Keratinocyte (primary cell): ENCODE results near the gene MICAL2. TPM values are rescaled to one million over a fixed set of nuclear protein-coding genes. Genes with fewer than 3 reads are reported as not detected.

Experiments
- DNase-seq: peaks from one replicate; pipeline ENCODE4 v3.0.0-alpha.2; 2011; ENCODE audit warnings: low read depth, missing footprints, low spot score
- FAIRE-seq: peaks from 2 replicates; lab custom pipeline; 2011; peaks lifted over from hg19 to GRCh38; lab: Jason Lieb, UNC
- H2AFZ ChIP-seq: 2 replicates; pipeline ENCODE4 v1.6.0; 2012; ENCODE audit warnings: low read length, control low read depth, inconsistent platforms; ENCODE audit not compliant: control insufficient read depth
- H3K27ac ChIP-seq: 2 replicates; pipeline ENCODE4 v1.5.1; 2011; ENCODE audit warnings: low read length; ENCODE audit not compliant: control insufficient read depth, insufficient read depth
- H3K27me3 ChIP-seq: 3 replicates; pipeline ENCODE4 v1.6.0; 2011; ENCODE audit warnings: low read length; ENCODE audit not compliant: control insufficient read depth, insufficient read depth; ENCODE audit errors: extremely low read depth
- H3K36me3 ChIP-seq, 2 experiments: 2 replicates in 1 of 2; 3 replicates in 1 of 2; pipeline ENCODE4 v1.5.1; 2011; ENCODE audit warnings: low read length in 2 of 2, mild to moderate bottlenecking in 1 of 2; ENCODE audit not compliant: control insufficient read depth in 2 of 2, insufficient read depth in 2 of 2; ENCODE audit errors: extremely low read depth in 1 of 2
- H3K4me1 ChIP-seq: 3 replicates; pipeline ENCODE4 v1.5.1; 2011; ENCODE audit warnings: low read length; ENCODE audit not compliant: control insufficient read depth, insufficient read depth; ENCODE audit errors: extremely low read depth
- H3K4me2 ChIP-seq: 3 replicates; pipeline ENCODE4 v1.6.0; 2011; ENCODE audit warnings: low read depth, low read length; ENCODE audit not compliant: control insufficient read depth, insufficient read depth; ENCODE audit errors: extremely low read depth
- H3K4me3 ChIP-seq, 3 experiments: fragments of 200-600 bp in 1 of 3; sonication (generic) in 1 of 3; 2 replicates in 2 of 3; 3 replicates in 1 of 3; pipeline ENCODE4 v1.5.1; 2011 to 2016; ENCODE audit warnings: low read length in 3 of 3, mild to moderate bottlenecking in 3 of 3, control low read depth in 2 of 3, inconsistent platforms in 1 of 3, low read depth in 1 of 3, mixed read lengths in 1 of 3, mixed run types in 1 of 3, moderate library complexity in 1 of 3; ENCODE audit not compliant: control insufficient read depth in 2 of 3, insufficient read depth in 2 of 3; ENCODE audit errors: extremely low read depth in 1 of 3
- H3K79me2 ChIP-seq: 2 replicates; pipeline ENCODE4 v1.6.0; 2012; ENCODE audit warnings: low read length; ENCODE audit not compliant: control insufficient read depth, insufficient read depth
- H3K9ac ChIP-seq: 3 replicates; pipeline ENCODE4 v1.6.0; 2011; ENCODE audit warnings: low read length; ENCODE audit not compliant: control insufficient read depth, insufficient read depth; ENCODE audit errors: extremely low read depth
- H3K9me1 ChIP-seq: 3 replicates; pipeline ENCODE4 v1.6.0; 2011; ENCODE audit warnings: low read length; ENCODE audit not compliant: control insufficient read depth, insufficient read depth; ENCODE audit errors: extremely low read depth
- H3K9me3 ChIP-seq: 2 replicates; pipeline ENCODE4 v1.5.1; 2012; ENCODE audit warnings: low read depth, low read length; ENCODE audit not compliant: control insufficient read depth
- H4K20me1 ChIP-seq: 3 replicates; pipeline ENCODE4 v1.6.0; 2011; ENCODE audit warnings: low read length; ENCODE audit not compliant: control insufficient read depth, insufficient read depth; ENCODE audit errors: extremely low read depth
- CTCF ChIP-seq, 3 experiments: IDR thresholded peaks in 1 of 3; conservative IDR thresholded peaks in 1 of 3; optimal IDR thresholded peaks in 1 of 3; 2 replicates in 2 of 3; 3 replicates in 1 of 3; pipeline versions ENCODE3 to v1.5.1; 2011; ENCODE audit warnings: low read length in 3 of 3, mild to moderate bottlenecking in 3 of 3, moderate library complexity in 2 of 3, control low read depth in 1 of 3, inconsistent platforms in 1 of 3; ENCODE audit not compliant: insufficient read depth in 2 of 3; ENCODE audit errors: extremely low read depth in 1 of 3
- EZH2 ChIP-seq: IDR thresholded peaks from one replicate; pipeline ENCODE4 v1.6.1; 2012; ENCODE audit warnings: inconsistent platforms, mild to moderate bottlenecking, low read length, moderate library complexity
- dilution Hi-C: fragments of 300-500 bp; cut with MboI; formaldehyde crosslinking; loops from one replicate; pipeline ENCODE4 v1.7.0; 2020; ENCODE audit warnings: low sequenced_read_pairs; ENCODE audit not compliant: extremely low pct_ligation_motif_present
- polyA plus RNA-seq, 5 experiments: library from polyadenylated mRNA; depleted of rRNA in 3 of 5; stranded (reverse) in 3 of 5; stranded (forward) in 1 of 5; unstranded in 1 of 5; fragments of >200 nt; gene quantifications; 1 replicate in 1 of 5; 2 replicates in 3 of 5; 3 replicates in 1 of 5; pipeline versions ENCODE4 v1.2.1 to v1.2.3, GENCODE V29; 2011 to 2012; ENCODE audit warnings: missing spikeins in 2 of 5, low read depth in 1 of 5, low replicate concordance in 1 of 5

Gene MICAL2
- polyA plus RNA-seq, 1 donor (not counting 4 experiments of a cell fraction or from before 2014, with no cell fraction given): 83.9 TPM

GRCh38 chr11:12118949-12119348 lies 8.6 kb downstream of the MICAL2 start:
- Histone ChIP-seq H4K20me1 (peaks cover 67% of the 10 kb centered on the region), H3K9me3 (no peaks in the 10 kb centered on the region), H3K4me1 (peaks cover 83% of the 10 kb centered on the region), H3K36me3 (peaks cover 46 to 85% of the 10 kb centered on the region in 2 experiments), H3K9ac (no peak overlapping the region), H3K9me1 (peaks cover 30% of the 10 kb centered on the region), H3K4me2 (no peak overlapping the region), H2AFZ (no peak overlapping the region), H3K4me3 (no peak overlapping the region), H3K79me2 (peaks cover 99% of the 10 kb centered on the region), H3K27ac (peak overlapping the region; percentile 64), H3K27me3 (no peaks in the 10 kb centered on the region)
- no peak for DNase-seq
- no peak for FAIRE-seq
- TF ChIP-seq CTCF (optimal IDR thresholded peaks at IDR 0.05 in 1 of 3, IDR thresholded peaks at IDR 0.05 in 1 of 3, conservative IDR thresholded peaks at IDR 0.05 in 1 of 3; ENCODE audit: extremely low read depth in 1 of 3, insufficient read depth in 2 of 3, low read length in 3 of 3) (no peak), EZH2 (no peak)
- dilution Hi-C loops: no loop called here

DNA sequence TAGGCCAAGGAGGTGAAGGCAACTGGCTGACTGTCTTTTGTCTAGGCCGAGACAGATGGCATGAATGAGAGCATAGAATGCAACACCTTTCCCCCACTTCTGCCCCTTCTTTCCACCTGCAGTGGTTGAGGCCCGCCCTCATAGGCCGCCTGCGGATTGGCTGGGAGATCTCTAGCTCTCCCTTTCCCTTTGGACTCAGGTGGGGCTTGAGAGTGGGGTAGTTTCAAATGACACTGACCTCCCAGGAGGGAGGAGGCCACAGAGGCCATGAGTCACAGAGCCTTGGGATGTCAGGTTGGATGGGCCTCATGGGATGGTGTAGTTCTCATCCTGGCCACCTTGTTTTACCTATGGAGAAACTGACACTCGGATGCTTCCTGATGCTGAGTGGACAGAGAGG lies 9.1 kb downstream of the MICAL2 start:
- H3K36me3 ChIP-seq: peaks cover 45 to 86% of the 10 kb centered on the region in 2 experiments
- dilution Hi-C loops: no loop called here

More for the DNA sequence above, 9.1 kb downstream of the MICAL2 start:
- Histone ChIP-seq H3K4me2 (no peak overlapping the region), H3K4me1 (peaks cover 83% of the 10 kb centered on the region), H3K79me2 (peaks cover 99% of the 10 kb centered on the region), H3K9ac (peak overlapping the region; percentile 6), H2AFZ (no peak overlapping the region), H3K9me3 (no peaks in the 10 kb centered on the region), H3K9me1 (peaks cover 32% of the 10 kb centered on the region), H3K27me3 (no peaks in the 10 kb centered on the region), H3K27ac (no peak overlapping the region), H4K20me1 (peaks cover 61% of the 10 kb centered on the region), H3K4me3 (no peak overlapping the region)
- TF ChIP-seq CTCF (optimal IDR thresholded peaks at IDR 0.05 in 1 of 3, IDR thresholded peaks at IDR 0.05 in 1 of 3, conservative IDR thresholded peaks at IDR 0.05 in 1 of 3; ENCODE audit: extremely low read depth in 1 of 3, insufficient read depth in 2 of 3, low read length in 3 of 3) (no peak), EZH2 (no peak)
- no peak for FAIRE-seq
- DNase-seq: no peak
